ENCODE measurements around the gene TPGS2. TPM values are rescaled to one million over a fixed set of nuclear protein-coding genes. Genes with fewer than 3 reads are reported as not detected.
A peak's percentile ranks its signal among the peaks of the same experiment; 100 is the strongest.
"Not testable (repeated sequence)": the region's sequence is repeated elsewhere in the genome, so short reads cannot be mapped to it uniquely, and the experiment has no call there.

Gene TPGS2
- 10 to 100 TPM; 71.5 to 73.4 TPM for total RNA-seq

GRCh38 chr18:36828630-36829361, at the start of gene TPGS2, which contains the start of gene KIAA1328:
Gene TPGS2 (minus strand): TSS chr18:36829002. CDS start chr18:36828767, 235 bp downstream.
Gene KIAA1328 (plus strand): TSS chr18:36829127. CDS start chr18:36829139, 12 bp downstream.
- Mint-ChIP-seq H3K36me3 (ENCODE audit: low read depth) (no peaks in the 10 kb centered on the region), H3K27me3 (ENCODE audit: low read depth) (no peaks in the 10 kb centered on the region), H3K4me3 (peak within 1 kb of the TSS; percentile 82), H3K27ac (peak within 1 kb of the TSS; percentile 81), H3K9me3 (no peaks in the 10 kb centered on the region), H3K4me1 (ENCODE audit: low read depth) (peaks cover 46% of the 10 kb centered on the region)
- intact Hi-C loops (cut with micrococcal nuclease) = loop anchor here (1.0 to 10.0 kb wide), 5 partner anchors 74 to 1964 kb away; partner anchors contain the start of genes ELP2, INO80C, RMP24 and SLC39A6
- DNase-seq = peak; percentile 88
- CTCF ChIA-PET = interaction anchor here (0.9 to 2.2 kb wide), 6 partner anchors 10 to 772 kb away, joined by 3 to 7 read pairs (median 6); no protein-coding TSS in a partner anchor

GRCh38 chr18:36873826-36874225, 45.0 kb upstream of the TPGS2 start:
- Mint-ChIP-seq H3K36me3 (ENCODE audit: low read depth) (peaks cover 47% of the 10 kb centered on the region), H3K9me3 (peaks cover 15% of the 10 kb centered on the region)
- H3K4me3 Mint-ChIP-seq; H3K27ac Mint-ChIP-seq; DNase-seq; H3K27me3 Mint-ChIP-seq (ENCODE audit: low read depth); CTCF ChIA-PET; intact Hi-C loops (cut with micrococcal nuclease); H3K4me1 Mint-ChIP-seq (ENCODE audit: low read depth): not testable (repeated sequence)

GRCh38 chr18:36872329-36872728, 43.5 kb upstream of the TPGS2 start:
- intact Hi-C loops (cut with micrococcal nuclease) = no loop called here
- no peak for DNase-seq
- Mint-ChIP-seq H3K4me1 (ENCODE audit: low read depth) (no peaks in the 10 kb centered on the region), H3K4me3 (no peak overlapping the region), H3K9me3 (peaks cover 15% of the 10 kb centered on the region), H3K36me3 (ENCODE audit: low read depth) (peaks cover 48% of the 10 kb centered on the region), H3K27me3 (ENCODE audit: low read depth) (no peaks in the 10 kb centered on the region), H3K27ac (no peak overlapping the region)
- CTCF ChIA-PET = no interaction called here

DNA sequence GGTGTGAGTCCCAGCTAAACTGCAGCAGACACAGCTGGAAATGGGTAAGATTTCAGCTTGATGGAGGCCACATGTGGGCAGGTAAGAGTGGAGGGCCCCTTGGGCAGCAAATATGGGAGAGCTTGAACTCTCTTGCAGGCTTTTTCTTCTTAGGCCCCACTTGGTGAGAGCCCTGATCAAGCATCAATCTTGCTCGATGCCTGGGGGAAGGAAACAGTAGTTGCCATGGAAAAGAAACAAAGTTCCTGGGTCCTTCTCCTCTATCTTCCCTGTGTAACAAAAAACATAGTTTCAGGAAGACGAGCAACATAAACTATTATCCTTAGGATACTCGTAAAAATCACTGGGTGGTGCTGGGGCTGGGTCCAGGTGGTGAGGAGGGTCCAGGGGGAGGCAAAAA, 43.0 kb upstream of the TPGS2 start:
- H3K36me3 Mint-ChIP-seq (ENCODE audit: low read depth) = peaks cover 47% of the 10 kb centered on the region
- CTCF ChIA-PET = interaction anchor here (0.7 kb wide), 1 partner anchor 145 kb away, joined by 3 read pairs; no protein-coding TSS in a partner anchor

GRCh38 chr18:36867056-36867455, 38.3 kb upstream of the TPGS2 start:
- H3K27ac Mint-ChIP-seq = no peak overlapping the region
- no peak overlapping the region for H3K4me3 Mint-ChIP-seq
- no peaks in the 10 kb centered on the region for H3K9me3 Mint-ChIP-seq
- peaks cover 3% of the 10 kb centered on the region for H3K4me1 Mint-ChIP-seq (ENCODE audit: low read depth)
- intact Hi-C loops (cut with micrococcal nuclease) = no loop called here
- CTCF ChIA-PET = no interaction called here
- H3K27me3 Mint-ChIP-seq (ENCODE audit: low read depth) = no peaks in the 10 kb centered on the region
- no peak for DNase-seq
- H3K36me3 Mint-ChIP-seq (ENCODE audit: low read depth) = peaks cover 36% of the 10 kb centered on the region

More for the DNA sequence above, 43.0 kb upstream of the TPGS2 start:
- no peak overlapping the region for H3K4me3 Mint-ChIP-seq
- no peaks in the 10 kb centered on the region for H3K27me3 Mint-ChIP-seq (ENCODE audit: low read depth)
- peaks cover 12% of the 10 kb centered on the region for H3K9me3 Mint-ChIP-seq
- no peak for DNase-seq
- intact Hi-C loops (cut with micrococcal nuclease) = no loop called here
- H3K4me1 Mint-ChIP-seq (ENCODE audit: low read depth) = no peaks in the 10 kb centered on the region
- no peak overlapping the region for H3K27ac Mint-ChIP-seq

DNA sequence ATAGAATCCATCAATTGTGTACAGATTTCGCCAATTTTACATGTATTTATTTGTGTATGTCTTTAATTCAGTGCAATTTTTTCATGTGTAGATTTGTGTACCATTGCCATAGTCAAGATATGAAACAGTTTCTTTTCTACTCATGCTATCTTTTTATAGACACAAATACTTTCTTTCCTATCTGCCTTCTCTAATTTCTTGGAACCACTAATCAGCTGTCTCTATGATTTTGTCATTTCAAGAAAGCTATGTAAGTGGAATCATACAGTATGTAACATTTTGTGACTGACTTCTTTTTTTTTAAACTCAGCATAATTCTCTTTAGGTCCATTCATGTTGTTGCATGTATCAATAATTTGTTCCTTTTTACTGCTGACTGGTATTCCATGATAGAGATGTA, 33.4 kb upstream of the TPGS2 start:
- H3K27ac Mint-ChIP-seq = no peak overlapping the region
- H3K36me3 Mint-ChIP-seq (ENCODE audit: low read depth) = peaks cover 20% of the 10 kb centered on the region
- H3K9me3 Mint-ChIP-seq = no peaks in the 10 kb centered on the region
- H3K4me3 Mint-ChIP-seq = no peak overlapping the region
- H3K4me1 Mint-ChIP-seq (ENCODE audit: low read depth) = peaks cover 3% of the 10 kb centered on the region
- no peak for DNase-seq
- intact Hi-C loops (cut with micrococcal nuclease) = no loop called here
- CTCF ChIA-PET = no interaction called here
- no peaks in the 10 kb centered on the region for H3K27me3 Mint-ChIP-seq (ENCODE audit: low read depth)

DNA sequence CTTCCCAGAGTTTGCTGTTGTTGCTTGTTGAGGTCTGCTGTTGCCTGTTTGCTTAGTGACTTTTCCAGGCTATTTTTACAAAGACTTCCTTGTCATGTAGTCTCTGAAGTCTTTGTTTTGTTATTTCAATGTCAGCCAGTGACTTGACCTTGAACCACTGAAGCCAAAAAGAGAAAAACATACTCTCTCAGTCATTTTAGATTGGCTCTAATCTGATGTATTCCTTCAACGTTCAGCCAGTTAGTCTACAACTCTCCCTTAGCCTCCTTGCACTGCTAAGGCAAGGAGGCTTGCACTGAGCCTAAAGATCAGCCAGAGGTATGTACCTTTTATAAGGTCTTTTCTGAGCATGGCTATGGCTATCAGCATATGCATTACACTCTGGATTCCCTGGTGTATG, 28.0 kb upstream of the TPGS2 start:
- H3K4me1 Mint-ChIP-seq (ENCODE audit: low read depth) = no peaks in the 10 kb centered on the region
- CTCF ChIA-PET = no interaction called here
- intact Hi-C loops (cut with micrococcal nuclease) = no loop called here
- no peaks in the 10 kb centered on the region for H3K27me3 Mint-ChIP-seq (ENCODE audit: low read depth)
- peaks cover 28% of the 10 kb centered on the region for H3K36me3 Mint-ChIP-seq (ENCODE audit: low read depth)
- no peak overlapping the region for H3K4me3 Mint-ChIP-seq
- DNase-seq = no peak
- H3K27ac Mint-ChIP-seq = no peak overlapping the region
- peaks cover 5% of the 10 kb centered on the region for H3K9me3 Mint-ChIP-seq

DNA sequence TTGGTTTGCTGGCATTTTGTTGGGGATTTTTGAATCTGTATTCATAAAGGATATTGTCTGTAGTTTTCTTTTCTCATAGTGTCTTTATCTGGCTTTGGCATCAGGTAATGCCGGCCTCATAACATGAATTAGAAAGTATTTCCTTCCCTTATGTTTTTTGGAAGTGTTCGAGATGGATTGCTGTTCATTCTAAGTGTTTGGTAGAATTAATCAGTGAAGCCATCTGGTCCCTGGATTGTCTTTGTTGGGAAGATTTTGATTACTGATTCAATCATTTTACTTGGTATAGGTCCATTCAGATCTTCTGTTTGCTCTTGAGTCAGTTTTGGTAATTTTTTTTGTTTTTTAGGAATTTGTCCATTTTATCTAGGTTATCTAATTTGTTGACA, 22.4 kb upstream of the TPGS2 start:
- Mint-ChIP-seq H3K9me3 (peaks cover 10% of the 10 kb centered on the region), H3K4me3 (no peak overlapping the region), H3K27ac (no peak overlapping the region), H3K36me3 (ENCODE audit: low read depth) (peaks cover 45% of the 10 kb centered on the region), H3K4me1 (ENCODE audit: low read depth) (no peaks in the 10 kb centered on the region), H3K27me3 (ENCODE audit: low read depth) (no peaks in the 10 kb centered on the region)
- CTCF ChIA-PET = no interaction called here
- intact Hi-C loops (cut with micrococcal nuclease) = no loop called here
- no peak for DNase-seq

DNA sequence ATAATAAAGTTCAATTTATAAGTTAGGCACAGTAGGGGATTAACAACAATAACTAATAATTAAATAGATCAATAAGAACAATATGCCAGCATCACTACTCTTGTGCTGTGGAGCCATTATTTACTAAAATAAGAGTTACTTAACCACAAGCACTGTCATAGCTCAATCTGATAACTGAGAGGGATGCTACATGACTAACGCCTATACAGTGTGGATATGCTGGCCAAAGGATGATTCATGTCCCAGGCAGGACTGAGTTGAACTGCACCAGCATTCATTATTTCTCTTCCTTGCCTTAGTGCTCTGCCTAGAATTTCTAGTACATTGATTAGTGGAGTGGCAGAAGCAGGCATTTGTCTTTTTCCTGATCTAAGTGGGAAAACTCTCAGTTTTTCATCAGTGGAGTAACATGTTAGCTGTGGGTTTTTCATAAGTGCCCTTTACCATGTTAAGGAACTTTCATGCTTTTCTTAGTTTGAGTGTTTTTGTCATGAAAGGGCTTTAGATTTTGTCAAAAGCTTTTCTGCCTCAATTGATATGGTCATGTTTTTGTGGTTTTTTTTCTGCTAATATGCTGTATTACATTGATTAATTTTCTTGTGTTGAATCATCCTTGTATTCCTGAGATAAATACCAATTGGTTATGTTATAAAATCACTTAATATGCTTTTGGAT, 21.9 kb upstream of the TPGS2 start:
- Mint-ChIP-seq H3K9me3 (peaks cover 10% of the 10 kb centered on the region), H3K4me1 (ENCODE audit: low read depth) (no peaks in the 10 kb centered on the region), H3K4me3 (no peak overlapping the region), H3K36me3 (ENCODE audit: low read depth) (peaks cover 45% of the 10 kb centered on the region), H3K27me3 (ENCODE audit: low read depth) (no peaks in the 10 kb centered on the region), H3K27ac (no peak overlapping the region)
- intact Hi-C loops (cut with micrococcal nuclease) = no loop called here
- CTCF ChIA-PET = interaction anchor here (0.6 kb wide), 1 partner anchor 757 kb away, joined by 5 read pairs; no protein-coding TSS in a partner anchor
- no peak for DNase-seq

GRCh38 chr18:36849288-36850006, 20.6 kb upstream of the TPGS2 start:
- H3K27ac Mint-ChIP-seq = no peak overlapping the region
- no peak overlapping the region for H3K4me3 Mint-ChIP-seq
- CTCF ChIA-PET = no interaction called here
- no peaks in the 10 kb centered on the region for H3K4me1 Mint-ChIP-seq (ENCODE audit: low read depth)
- peaks cover 10% of the 10 kb centered on the region for H3K9me3 Mint-ChIP-seq
- intact Hi-C loops (cut with micrococcal nuclease) = no loop called here
- DNase-seq = no peak
- peaks cover 41% of the 10 kb centered on the region for H3K36me3 Mint-ChIP-seq (ENCODE audit: low read depth)
- H3K27me3 Mint-ChIP-seq (ENCODE audit: low read depth) = no peaks in the 10 kb centered on the region

GRCh38 chr18:36848609-36849008, 19.8 kb upstream of the TPGS2 start:
- Mint-ChIP-seq H3K9me3 (peaks cover 10% of the 10 kb centered on the region), H3K27me3 (ENCODE audit: low read depth) (no peaks in the 10 kb centered on the region), H3K36me3 (ENCODE audit: low read depth) (peaks cover 35% of the 10 kb centered on the region), H3K27ac (no peak overlapping the region), H3K4me1 (ENCODE audit: low read depth) (no peaks in the 10 kb centered on the region), H3K4me3 (no peak overlapping the region)
- no peak for DNase-seq
- intact Hi-C loops (cut with micrococcal nuclease) = no loop called here
- CTCF ChIA-PET = no interaction called here

DNA sequence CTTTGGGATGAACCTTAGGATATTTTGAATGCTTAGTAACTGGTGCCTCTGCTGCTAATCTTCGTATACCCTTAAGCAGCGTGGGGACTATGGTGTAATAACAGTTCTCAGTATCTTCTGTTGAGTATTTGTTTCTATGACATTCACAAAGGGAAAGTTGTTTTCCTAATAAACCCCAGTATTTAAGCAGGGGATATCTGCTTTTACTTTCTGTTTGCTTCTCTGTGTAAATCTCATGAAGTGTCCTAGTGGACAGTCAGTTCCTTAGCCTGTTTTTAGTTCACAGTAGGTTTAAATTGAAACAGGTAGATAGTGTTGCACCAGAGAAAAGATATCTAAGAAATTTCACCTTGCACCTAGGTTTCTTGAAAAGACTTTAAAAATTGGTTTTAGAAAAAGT, 15.0 kb upstream of the TPGS2 start:
- H3K27me3 Mint-ChIP-seq (ENCODE audit: low read depth) = no peaks in the 10 kb centered on the region
- H3K4me3 Mint-ChIP-seq = no peak overlapping the region
- H3K9me3 Mint-ChIP-seq = peaks cover 2% of the 10 kb centered on the region
- intact Hi-C loops (cut with micrococcal nuclease) = no loop called here
- CTCF ChIA-PET = no interaction called here
- peaks cover 32% of the 10 kb centered on the region for H3K36me3 Mint-ChIP-seq (ENCODE audit: low read depth)
- DNase-seq = no peak
- no peak overlapping the region for H3K27ac Mint-ChIP-seq
- H3K4me1 Mint-ChIP-seq (ENCODE audit: low read depth) = peaks cover 5% of the 10 kb centered on the region
